Stimulated activated CD4-positive, alpha-beta T cell treated with anti-CD3 and anti-CD28 coated beads, Interleukin-12 subunit alpha, Interleukin-12 subunit beta, amount 100 ng/mL, for 4 hours (primary cell): Measurements from ENCODE around the gene CELA2A.
"Not testable (repeated sequence)": the region's sequence is repeated elsewhere in the genome, so short reads cannot be mapped to it uniquely, and the experiment has no call there.

Source experiments
- DNase-seq: peaks from one replicate; pipeline ENCODE4 v3.0.0-alpha.2; 2020

CELA2A gene

DNA sequence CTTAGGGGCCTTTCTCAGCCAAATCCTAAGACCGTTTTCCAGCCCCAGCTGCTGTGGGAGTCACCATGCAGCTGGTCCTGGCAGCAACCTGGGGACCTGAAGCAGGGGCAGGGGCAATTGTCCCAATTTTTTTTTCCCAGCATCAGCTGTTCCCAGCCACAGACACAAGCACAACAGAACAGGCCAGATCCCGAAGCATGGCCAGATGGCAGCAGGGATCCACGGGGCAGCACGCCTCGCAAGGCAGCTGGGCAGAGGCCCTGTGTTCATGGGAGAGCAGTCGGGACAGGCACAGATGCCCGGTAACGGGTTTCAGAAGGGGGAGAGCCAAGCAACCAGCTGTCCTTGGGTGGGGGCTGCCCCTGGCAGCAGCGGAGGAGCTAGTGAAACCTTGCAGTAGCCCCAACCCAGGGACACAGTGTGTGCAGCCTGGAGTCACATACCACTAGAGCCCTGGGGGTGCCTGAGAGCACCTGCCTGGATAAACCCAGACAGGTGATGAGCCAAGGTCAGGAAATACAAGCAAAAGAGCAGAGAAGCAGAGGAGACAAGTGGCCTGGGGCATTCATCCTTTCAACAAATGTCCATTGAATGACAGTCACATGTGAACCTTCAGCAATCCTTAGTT is 13.4 kb downstream of the CELA2A start:
- not testable (repeated sequence) for DNase-seq

GRCh38 chr1:15471067-15471466 is 14.5 kb downstream of the CELA2A start:
- DNase-seq, result not testable (repeated sequence)

DNA sequence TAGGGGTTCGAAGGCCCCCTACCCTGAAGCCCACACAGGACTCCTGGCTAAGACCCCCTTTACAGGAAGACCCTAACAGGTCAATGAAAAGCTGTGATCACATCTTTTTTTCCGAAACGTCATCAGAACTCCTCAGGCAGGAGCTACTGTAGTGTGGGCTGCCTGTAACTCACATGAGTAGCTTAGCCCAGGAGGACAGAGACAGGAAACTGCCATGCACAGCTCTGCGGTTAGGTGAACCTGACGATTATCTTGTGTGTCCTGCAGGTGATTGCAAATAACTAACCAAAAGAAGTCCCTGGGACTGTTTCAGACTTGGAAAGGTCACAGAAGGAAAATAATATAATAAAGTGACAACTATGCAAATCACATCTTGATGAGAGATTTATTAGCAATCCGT is 15.2 kb downstream of the CELA2A start:
- not testable (repeated sequence) for DNase-seq

- no peak for DNase-seq
Measured at GRCh38 chr1:15472587-15472986, 16.1 kb downstream of the CELA2A start.

GRCh38 chr1:15475752-15476314 is 19.3 kb downstream of the CELA2A start, which contains the start of gene CELA2B:
CELA2B (plus strand) TSS chr1:15476104; CDS start chr1:15476126, 22 bp downstream.
- DNase-seq, result no peak

- DNase-seq, result no peak
Measured at GRCh38 chr1:15476927-15477326, 20.4 kb downstream of the CELA2A start.

DNA sequence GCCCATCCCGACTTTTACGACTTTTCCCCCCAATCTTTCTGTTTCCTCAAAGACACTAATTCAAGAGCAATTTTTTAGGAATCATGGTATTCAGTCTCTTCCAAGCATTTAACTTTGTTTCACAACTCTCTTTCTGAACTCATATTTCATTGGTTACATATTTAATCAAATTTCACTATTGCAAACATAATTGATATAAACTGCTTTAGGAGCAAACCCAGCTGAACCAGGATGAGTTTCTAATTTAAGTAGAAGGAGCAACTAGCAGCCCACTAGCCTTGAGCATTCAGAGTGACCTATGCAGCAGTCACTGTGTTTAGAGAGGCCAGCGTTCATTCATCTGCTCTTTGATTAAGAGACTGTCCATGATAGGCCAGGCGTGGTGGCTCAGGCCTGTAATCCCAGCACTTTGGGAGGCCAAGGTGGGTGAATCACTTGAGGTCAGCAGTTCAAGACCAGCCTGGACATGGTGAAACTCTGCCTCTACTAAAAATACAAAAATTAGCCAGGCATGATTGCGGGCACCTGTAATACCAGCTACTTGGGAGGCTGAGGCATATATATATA is 21.2 kb downstream of the CELA2A start:
- no peak for DNase-seq

DNA sequence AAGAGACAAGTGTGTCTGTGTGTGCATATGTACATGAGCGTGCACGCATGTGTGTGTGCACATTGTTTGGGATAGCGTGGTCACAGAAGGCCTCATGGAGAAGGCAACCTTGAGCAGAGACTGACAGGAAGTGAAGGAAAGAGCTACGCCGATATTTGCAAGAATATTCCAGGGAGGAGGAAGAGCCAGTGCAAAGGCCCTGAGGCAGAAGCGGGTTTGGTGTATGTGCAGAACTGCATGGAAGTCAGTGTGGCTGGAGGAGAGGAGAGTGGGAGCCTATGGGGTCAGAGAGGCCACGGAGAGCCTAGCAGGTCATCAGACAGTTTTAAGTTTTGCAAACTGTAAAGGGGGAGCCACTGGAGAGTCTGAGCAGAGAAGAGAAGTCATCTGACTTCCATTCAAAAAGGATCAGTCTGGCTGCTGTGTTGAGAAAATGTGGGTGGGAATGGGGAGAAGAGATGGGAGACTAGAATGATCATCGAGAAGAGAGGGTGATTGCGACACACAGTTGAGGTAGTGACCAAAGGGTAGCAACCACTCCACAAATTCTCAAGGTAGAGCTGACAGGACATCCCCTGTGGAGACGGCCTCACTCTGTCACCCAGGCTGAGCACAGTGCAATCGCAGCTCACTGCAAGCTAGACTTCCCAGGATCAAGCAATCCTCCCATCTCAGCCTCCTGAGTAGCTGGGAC is 23.3 kb downstream of the CELA2A start:
- DNase-seq, result no peak

GRCh38 chr1:15482455-15482854 is 25.9 kb downstream of the CELA2A start:
- DNase-seq, result not testable (repeated sequence)

DNA sequence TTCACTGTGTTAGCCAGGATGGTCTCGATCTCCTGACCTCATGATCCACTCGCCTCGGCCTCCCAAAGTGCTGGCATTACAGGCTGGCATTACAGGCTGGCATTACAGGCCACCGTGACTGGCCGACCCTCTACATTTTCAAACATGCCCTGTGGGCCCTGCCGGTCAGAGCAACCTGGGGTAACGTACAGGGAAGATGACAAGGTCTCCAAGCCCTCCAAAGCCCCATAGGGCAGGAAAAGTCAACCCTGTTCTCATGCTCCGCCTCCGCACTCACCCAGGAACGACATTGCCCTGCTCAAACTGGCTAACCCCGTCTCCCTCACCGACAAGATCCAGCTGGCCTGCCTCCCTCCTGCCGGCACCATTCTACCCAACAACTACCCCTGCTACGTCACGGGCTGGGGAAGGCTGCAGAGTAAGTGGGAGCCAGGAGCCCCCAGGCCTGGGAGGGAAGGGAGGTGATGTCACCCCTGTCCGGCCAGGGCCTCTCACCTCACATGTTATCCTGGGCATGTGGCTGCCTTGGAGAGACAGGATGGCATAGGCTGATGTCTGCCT is 26.5 kb downstream of the CELA2A start:
- not testable (repeated sequence) for DNase-seq

GRCh38 chr1:15483971-15484370 is 27.4 kb downstream of the CELA2A start:
- no peak for DNase-seq

- DNase-seq, result not testable (repeated sequence)
Measured at GRCh38 chr1:15484443-15484842, 27.9 kb downstream of the CELA2A start.

- DNase-seq, result no peak
Measured at GRCh38 chr1:15485636-15486035, 29.1 kb downstream of the CELA2A start.

DNA sequence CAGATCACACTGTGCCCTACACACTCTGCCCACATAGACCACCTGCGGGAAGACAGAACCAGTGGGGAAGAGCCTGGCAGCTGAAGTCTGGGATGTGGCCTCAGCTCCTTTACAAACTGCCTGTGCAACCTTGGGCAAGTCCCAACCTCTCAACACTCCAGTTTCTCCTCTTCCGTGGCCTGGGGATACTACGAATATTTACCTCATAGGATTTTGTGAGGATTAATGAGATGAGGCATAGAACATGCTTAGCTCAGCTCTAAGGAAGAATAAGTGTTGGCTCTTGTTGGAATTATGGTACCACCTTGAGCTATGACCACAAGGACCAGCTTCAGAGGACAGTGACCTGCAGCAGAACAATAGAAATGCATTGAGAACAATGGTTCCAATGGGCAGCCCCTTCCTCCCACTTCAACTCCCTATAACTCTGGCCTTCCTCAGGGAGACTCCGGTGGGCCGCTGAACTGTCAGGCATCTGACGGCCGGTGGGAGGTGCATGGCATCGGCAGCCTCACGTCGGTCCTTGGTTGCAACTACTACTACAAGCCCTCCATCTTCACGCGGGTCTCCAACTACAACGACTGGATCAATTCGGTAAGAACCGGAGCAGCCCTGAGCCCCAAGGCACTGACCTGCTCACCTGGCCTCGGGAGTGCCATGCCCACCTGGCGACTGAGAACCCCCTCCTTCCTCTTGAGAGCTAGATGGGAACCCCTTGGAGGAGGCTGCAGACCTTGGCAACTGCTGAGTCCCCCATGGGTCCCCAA is 30.5 kb downstream of the CELA2A start:
- not testable (repeated sequence) for DNase-seq

DNA sequence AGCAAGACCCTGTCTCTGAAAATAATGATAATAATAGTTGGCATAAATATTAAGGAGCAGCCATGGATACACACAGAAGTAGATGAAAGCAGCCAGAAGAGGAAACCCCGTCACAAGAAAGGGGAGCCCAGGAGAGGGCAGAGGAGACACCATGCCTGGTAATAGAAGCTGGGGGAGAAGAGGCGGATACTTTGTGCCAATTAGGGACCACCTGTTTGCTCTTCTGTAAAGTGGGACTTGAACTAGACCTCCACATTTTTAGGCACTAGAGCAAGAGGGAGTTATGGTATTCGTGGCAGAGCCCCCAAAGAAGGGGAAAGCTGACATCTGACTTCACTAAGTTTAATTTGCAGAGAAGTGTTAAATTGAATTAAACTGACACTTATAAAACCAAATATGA is 31.8 kb downstream of the CELA2A start:
- DNase-seq, result no peak

DNA sequence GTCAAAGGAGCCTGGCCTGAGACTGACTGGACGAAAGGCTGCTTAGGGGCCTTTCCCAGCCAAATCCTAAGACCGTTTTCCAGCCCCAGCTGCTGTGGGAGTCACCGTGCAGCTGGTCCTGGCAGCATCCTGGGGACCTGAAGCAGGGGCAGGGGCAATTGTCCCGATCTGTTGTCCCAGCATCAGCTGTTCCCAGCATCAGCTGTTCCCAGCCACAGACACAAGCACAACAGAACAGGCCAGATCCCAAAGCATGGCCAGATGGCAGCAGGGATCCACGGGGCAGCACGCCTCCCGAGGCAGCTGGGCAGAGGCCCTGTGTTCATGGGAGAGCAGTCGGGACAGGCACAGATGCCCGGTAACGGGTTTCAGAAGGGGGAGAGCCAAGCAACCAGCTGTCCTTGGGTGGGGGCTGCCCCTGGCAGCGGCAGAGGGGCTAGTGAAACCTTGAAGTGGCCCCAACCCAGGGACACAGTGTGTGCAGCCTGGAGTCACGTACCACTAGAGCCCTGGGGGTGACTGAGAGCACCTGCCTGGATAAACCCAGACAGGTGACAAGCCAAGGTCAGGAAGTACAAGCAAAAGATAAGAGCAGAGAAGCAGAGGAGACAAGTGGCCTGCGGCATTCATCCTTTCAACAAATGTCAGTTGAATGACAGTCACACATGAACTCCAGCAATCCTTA is 32.7 kb downstream of the CELA2A start:
- no peak for DNase-seq

DNA sequence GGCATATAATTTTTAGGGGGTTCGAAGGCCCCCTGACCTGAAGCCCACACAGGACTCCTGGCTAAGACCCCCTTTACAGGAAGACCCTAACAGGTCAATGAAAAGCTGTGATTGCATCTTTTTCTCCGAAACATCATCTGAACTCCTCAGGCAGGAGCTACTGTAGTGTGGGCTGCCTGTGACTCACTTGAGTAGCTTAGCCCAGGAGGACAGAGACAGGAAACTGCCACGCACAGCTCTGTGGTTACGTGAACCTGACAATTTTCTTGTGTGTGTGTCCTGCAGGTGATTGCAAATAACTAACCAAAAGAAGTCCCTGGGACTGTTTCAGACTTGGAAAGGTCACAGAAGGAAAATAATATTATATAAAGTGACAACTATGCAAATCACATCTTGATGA is 34.5 kb downstream of the CELA2A start:
- DNase-seq, result not testable (repeated sequence)

DNA sequence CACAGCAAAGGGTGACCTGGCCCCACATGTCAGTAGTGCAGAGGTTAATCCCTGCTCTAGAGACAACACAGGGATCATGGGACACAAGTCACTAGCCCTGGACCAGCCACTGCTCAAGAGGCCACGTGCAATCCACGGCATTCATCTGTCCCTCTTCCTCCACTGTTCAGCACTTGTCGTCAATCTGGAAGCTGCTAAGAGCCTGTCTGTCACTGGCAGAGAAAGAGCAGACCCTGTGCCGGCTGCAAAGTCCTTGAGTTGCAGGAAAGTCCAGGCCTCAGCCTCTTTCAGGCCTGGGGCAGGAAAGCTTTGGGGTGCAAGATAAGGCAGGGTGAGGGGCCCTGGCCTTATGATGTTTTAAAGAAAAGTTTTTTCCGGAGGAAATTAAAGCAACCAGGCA is 36.1 kb downstream of the CELA2A start:
- DNase-seq, result no peak

DNA sequence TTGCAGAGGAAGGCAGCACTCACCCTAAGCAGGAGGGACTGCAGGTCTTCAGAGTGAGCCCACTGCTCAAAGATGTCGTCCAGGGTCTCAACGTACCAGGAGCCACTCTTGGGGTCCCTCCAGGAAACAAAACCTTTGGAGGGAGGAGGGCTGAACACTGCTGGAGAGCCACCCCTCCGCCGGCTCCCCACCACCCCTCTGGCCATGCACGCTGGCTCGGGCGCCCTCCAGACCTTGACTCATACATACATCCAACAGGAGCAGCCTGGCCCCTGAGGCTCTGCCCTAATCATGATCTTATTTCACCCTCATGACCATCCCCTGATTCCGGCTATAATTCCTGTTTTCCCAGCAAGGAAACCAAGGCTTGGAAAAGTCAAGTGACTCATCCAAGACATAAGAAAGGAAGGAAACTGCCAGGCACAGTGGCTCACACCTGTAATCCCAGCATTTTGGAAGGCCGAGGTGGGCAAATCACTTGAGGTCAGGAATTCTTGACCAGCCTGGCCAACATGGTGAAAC is 37.4 kb downstream of the CELA2A start:
- no peak for DNase-seq

GRCh38 chr1:15500184-15501178 is 43.9 kb downstream of the CELA2A start:
- DNase-seq, result no peak
